HG02571 (cell line): ENCODE measurements around the gene GFOD1.
"Not testable (repeated sequence)": the region's sequence is repeated elsewhere in the genome, so short reads cannot be mapped to it uniquely, and the experiment has no call there.

Source experiments
- ATAC-seq: cut with Tn5 transposase; IDR thresholded peaks from one replicate; pipeline ENCODE4 v1.9.1; 2021; ENCODE audit warnings: mild to moderate bottlenecking, moderate library complexity; ENCODE audit not compliant: unreplicated experiment

Gene GFOD1

DNA sequence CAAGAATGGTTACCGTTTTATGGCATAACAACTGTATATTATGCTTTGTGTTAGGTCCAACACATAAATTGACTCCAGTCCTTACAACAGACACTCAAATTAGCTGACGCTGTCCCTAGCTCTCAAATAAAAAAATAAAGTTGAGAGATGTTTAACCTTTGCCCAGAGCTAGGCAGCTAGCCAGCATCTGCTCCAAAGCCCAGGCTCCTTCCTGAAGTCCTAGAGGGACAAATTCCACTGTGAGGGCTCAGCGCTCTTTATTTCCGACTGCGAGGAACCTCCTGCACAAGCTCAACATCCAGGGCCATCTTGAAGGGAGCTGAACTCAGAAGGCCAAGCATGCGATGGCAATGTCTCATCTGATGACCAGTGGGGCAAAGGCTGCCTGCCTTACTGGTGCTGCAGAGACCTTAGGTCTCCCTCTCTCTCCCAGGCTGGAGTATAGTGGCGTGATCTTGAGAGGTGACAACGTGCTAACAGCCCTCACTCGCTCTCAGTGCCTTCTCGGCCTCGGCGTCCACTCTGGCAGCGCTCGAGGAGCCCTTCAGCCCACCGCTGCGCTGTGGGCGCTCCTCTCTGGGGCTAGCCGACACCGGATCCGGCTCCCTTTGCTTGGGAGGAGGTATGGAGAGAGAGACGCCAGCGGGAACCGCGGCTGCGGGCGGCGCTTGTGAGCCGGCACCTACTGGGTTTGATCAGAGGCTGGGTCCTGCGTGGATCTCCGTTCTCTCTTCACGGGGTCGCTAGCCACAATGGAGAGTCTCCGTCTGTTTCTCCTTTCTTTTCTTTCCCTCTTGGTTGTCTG lies 24.7 kb upstream of the GFOD1 start:
- ATAC-seq = no peak

DNA sequence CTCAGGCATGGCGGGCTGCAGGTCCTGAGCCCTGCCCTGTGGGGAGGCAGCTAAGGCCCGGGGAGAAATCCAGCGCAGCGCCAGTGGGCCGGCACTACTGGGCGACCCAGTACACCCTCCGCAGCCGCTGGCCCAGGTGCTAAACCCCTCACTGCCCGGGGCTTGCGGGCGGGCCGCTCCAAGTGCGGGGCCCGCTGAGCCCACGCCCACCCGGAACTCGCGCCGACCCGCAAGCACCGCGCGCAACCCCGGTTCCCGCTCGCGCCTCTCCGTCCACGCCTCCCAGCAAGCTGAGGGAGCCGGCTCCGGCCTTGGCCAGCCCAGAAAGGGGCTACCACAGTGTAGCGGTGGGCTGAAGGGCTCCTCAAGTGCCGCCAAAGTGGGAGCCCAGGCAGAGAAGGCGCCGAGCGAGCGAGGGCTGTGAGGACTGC lies 23.8 kb upstream of the GFOD1 start:
- not testable (repeated sequence) for ATAC-seq

DNA sequence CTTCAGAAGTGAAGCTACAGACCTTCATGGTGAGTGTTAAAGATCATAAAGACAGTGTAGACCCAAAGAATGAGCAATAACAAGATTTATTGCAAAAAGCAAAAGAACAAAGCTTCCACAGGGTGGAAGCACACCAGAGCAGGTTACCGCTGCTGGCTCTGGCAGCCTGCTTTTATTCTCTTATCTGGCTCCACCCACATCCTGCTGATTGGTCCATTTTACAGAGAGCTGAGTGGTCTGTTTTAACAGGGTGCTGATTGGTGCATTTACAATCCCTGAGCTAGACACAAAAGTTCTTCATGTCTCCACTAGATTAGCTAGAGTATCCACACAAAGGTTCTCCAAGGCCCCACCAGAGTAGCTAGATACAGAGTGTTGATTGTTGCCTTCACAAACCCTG lies 23.0 kb upstream of the GFOD1 start:
- not testable (repeated sequence) for ATAC-seq

DNA sequence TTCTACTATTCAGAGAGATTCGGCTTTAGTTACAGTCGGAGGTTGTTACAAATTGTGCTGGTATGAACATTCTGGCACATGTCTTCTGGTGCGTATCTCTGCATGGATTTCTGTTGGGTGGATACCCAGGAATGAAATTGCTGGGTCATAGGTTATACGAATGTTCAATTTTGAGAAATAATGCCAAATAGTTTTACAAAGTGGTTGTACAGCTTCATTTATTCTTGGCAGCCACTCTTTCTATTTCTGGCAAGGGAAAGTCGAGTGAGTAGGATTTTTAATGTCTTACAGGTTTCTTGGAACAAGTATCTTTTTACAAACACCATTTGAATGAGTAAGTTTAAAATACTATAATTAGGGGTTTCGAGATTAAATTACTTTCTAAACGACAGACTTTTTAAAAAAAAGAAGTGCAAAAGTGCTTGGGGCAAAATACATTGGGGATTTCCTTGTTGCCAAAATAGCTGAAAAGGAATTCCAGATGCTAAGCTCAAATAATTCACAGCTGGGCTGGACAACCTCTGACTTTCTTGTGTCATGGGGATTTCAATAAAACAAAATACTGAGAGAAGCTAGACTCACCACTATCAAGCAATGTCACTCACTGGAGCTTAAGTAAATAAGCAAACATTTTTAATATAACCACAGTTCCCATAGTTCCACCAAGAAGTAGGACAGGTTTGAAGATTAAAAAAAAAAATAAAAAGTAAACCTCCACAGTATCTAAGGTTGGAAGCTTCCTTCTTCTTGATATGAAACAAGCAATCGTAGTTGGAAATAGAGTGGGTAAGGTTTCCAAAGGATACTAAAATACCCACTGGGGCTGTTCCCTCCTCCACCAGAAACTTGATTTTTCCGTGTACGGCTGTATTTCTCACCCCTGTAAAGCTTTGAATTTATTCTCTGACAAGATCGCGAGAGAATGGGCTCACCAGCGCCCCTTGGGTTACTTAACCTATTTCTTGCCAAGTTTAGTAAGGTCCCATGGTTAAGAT lies 21.6 kb upstream of the GFOD1 start:
- no peak for ATAC-seq

DNA sequence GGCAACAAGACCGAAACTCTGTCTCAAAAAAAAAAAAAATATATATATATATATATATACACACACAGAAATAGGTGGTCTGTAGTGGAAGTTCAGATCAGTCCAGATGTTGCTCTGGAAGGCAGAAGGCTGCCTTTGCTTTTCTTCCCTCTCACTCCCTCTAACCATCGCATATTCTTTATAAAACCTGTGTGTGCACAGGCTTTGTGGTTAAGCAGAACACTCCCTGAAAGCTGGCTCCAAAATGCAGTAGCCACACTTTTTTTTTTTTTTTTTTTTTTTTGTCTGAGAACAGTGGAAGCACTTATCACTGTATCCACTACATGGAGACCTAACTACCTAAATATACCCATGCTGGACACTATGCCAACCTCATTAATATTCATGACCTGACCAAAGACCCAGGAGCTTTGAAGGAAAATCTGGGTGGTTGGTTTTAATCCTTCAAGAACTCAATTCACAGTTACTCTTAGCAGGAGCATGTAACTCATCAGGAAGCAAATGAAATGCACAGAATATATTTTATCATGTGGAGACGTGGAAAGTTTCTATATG lies 20.0 kb upstream of the GFOD1 start:
- ATAC-seq = no peak

DNA sequence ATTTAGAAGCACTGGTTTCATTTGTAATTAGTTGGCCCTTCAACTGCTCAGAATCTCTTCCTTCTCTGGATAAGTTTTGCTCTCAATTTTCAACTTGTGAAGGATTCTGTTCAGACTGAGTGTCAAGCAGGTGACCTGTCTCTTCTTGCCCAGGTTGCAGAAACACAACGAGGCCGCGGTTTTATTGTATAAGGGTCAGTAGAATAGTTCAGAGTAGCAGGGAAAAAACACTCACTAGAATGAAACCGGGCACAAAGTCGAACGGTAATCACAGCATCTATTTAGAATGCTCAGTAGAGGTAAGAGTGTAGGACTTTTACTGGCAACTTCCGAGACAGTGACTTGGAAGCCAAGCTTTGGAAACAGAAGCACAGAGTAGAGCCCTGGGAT lies 17.9 kb upstream of the GFOD1 start:
- ATAC-seq = no peak

DNA sequence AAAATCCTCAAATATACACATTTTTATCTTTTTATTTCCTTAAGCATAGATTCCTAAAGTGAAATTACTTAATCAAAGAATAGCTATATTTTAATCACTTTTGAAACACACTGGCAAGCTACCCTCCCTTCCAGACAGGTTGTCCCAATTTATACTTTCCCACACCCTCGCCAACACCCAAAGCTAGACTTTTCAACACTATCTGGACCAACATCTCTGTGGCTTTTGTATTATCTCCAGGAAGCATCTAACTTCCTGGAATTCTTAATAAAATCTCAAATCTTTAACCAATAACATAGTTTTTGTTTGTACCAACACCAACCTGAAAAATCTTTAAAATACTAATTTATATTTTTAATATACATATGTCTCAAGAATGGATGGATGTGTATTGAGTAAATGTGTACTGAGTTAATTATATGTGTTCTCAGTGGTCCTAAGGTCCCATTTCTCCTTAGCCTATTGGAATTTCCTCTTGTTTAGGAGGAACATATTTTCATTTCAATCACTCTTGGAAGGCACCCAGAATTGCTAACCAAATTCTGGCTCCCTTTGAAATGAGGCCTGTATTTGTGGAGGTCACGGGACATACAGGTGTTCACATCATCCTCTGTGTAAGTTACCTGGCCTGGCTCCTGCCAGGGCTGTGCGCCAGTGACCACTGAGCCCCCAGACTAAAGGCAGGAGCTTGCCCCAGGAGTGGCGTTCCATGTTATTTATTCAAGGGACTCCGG lies 17.4 kb upstream of the GFOD1 start:
- ATAC-seq = no peak

DNA sequence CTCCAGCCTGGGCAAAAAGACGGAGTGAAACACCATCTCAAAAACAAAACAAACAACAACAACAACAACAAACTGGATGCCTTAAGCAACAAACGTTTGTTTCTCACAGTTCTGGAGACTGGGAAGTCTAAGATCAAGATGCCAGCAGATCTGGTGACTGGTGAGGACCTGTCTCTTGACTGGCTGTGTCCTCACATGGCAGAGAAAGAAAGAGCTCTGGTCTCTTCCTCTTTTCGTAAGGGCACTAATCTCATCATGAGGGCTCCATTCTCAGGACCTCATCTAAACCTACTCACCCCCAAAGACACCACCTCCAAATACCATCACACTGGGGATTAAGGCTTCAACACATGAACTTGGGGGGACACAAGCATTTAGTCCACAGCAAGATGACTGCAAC lies 13.5 kb upstream of the GFOD1 start:
- no peak for ATAC-seq

DNA sequence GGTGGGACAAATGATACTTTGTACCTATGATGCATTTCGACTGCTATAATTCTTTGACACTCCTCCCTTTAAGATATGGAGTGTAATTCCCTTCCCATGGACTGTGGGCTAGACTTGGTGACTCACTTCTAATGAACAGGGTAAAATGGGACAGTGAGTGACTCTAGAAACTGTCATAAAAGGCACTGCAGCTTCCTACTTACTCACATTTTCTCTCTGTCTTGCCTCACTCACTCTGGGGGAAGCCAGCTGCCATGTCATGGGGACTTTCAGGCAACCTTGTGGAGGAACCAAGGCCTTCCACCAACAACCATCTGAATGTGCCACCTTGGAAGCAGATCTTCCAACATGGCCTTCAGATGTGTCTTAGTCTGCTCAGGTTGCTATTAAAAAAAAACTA lies 12.9 kb upstream of the GFOD1 start:
- no peak for ATAC-seq

DNA sequence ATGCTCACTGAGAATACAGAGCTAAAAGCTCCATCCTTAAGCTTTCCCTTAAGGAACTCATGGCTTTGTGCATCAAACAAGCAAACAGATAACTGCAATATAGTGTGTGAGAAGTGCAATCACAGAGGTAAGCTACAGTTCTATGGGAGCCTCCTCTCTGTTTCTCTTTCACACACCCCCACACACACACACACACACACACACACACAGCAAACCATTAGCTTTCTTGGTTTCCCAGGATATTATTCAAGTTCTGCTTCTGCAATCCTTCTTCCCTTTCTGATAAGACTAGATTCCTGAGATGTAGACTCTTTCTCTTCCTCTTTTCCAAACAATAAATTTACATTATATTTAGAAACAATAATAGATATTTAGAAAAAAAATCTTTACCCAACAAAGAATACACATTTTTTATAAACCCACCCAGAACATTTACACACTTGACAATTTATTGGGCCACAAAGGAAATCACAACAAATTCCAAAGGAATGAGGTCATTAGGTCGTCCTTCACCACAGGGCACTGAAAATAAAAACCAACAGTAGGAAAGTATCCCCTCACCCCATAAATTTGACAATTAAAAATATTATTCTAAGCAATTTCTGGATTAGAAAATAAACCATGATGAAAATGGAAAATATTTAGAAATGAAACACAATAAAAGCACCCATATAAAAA lies 9.3 kb upstream of the GFOD1 start:
- ATAC-seq = no peak

DNA sequence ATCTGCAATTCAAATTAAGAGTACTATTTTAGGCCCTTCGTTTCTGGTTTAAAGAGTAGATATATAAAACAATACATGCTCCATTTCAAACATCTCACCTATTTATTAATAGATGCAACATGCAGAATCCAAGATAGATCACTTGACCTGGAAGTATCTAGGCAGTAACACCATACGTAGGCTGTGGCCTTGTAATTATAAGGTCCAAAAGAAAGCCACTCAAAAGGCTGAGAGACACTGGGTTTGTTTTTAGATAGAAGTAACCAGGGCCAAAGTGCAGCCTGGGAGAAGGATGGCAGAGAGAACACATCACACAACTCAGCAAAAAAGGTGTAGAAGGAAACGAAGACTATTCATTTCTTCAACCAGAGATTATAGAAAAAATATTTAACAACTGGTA lies 8.4 kb upstream of the GFOD1 start:
- no peak for ATAC-seq

DNA sequence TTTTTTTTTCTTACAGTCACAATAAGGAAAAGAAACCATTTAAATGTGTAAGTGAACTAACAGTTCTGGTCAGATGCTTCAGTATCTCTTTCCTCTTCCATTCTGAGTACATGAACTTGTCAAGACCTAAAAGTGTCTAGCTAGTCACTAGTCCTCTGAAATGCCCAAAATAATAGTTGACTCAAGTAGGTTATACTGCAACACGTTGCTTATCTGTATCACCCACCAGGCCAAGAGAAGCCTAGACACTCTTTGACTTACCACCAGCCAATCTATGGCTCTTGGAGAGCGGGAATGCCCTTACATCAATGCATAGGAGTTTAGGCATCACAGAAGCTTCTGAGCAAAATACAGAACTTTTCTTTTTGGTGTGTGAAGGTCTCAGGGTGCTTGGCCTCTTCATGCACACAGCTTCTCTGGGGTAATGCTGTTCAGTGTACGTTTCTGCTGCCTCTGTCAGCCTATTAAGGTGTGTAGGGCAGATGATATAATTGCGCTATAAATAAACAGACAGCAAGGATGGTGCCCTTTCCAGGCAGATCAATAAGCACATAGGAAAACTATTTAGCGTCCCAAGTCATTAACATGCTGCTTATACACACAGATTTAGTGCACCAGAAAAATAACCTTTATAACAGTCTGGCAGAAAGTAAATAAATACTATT lies 7.8 kb upstream of the GFOD1 start:
- no peak for ATAC-seq

DNA sequence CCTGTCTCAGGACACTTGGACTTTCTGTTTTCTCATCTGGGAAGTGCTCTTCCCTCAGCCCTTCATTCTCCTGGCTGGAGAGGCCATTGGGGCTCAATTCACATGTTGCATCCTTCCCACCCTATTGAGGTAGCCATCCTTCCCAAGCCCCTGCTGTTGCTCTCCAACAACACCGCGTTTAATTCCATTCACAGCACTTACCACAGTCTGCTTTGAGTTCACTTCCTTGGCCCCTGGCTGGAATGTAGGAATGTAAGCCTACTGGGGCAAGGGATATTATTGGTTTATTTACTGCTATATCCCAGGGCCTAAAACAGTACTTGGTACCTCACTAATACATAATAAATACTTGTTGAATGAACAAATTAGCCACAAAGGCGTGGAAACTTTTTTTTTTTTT lies 6.7 kb upstream of the GFOD1 start:
- ATAC-seq = no peak

DNA sequence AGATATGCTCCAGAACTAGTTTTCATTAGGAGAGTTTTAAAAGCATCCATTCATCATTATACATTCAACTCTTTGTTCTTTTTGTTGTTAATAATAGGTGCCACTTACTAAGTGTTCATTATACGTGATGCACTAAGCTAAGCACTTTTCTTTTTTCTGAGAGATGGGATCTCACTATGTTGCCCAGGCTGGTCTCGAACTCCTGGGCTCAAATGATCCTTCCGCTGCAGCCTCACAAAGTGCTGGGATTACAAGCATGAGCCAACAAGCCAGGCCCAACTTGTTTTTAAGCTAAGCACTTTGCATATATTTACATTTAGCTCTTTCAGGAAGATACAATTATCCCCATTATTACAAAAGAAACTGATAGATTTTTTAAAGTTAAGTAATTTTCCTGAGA lies 5.7 kb upstream of the GFOD1 start:
- ATAC-seq = no peak

DNA sequence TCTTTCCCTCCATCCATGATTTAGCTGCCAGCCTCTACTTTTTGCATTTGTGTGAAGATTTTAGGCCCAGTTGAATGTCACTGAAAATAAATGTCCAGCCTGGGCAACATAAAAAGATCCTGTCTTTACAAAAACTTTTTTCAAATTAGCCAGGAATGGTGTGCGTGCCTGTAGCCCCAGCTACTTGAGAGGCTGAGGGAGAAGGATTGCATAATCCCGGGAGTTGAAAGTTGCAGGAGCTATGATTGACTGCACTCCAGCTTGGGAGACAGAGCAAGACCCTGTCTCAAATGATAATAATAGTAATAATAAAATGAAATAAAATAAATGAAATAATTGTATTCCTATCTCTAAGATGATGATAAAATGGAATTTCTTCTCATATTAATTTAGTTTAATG lies 5.0 kb upstream of the GFOD1 start:
- ATAC-seq = no peak

DNA sequence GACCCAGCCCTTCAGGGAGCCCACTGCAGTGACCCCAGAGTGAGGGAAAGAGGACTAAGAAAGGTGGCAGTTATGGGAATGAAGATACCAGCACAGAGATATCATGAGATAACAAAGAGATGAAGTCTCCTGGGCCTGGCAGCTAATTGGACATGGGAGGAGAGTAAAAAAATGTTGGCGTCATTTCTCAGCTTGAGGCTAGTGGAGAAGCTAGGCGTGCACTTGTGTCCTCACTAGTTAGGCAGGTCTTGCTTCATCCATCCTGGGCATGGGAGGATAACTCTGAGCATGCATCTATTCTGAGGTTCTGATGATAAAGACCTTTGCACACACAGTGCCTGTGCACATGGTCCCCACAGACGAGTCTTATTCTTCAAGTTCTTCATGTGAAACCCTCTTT lies 4.1 kb upstream of the GFOD1 start:
- no peak for ATAC-seq

DNA sequence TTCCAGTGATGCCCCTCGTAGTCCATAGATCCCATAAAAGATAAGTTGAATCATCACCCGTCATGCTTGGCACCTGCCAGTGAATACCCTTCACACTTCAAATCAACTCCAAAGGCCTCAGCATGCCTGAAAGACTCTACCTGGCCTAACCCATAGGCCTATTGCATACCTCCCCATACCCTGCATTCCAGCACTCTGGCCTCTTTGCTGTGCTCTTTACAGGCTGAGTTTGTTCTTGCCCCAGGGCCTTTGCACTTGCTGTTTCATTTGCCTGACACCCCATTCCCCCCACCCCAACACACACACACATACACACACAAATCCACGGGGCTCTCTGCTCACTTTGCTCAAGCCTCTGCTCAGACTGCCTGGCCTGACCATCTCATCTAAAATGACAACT lies 3.0 kb upstream of the GFOD1 start:
- no peak for ATAC-seq

DNA sequence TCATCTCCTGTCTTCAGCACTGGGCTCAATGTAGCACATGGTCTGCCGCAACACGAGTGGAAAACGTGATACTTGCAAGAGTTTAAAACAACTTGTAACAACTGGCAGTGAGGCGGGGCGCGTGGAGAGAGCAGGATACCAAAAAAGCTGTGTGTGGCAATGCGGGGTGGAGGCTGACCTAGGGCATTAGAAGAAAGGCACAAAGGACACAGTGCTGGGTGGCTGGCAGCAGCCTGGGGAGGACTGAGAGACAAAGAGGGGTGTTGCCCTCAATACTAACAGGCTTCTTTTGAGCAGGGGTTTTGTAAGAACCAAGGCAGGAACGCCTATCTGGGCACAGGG lies 1.5 kb upstream of the GFOD1 start:
- ATAC-seq = no peak

DNA sequence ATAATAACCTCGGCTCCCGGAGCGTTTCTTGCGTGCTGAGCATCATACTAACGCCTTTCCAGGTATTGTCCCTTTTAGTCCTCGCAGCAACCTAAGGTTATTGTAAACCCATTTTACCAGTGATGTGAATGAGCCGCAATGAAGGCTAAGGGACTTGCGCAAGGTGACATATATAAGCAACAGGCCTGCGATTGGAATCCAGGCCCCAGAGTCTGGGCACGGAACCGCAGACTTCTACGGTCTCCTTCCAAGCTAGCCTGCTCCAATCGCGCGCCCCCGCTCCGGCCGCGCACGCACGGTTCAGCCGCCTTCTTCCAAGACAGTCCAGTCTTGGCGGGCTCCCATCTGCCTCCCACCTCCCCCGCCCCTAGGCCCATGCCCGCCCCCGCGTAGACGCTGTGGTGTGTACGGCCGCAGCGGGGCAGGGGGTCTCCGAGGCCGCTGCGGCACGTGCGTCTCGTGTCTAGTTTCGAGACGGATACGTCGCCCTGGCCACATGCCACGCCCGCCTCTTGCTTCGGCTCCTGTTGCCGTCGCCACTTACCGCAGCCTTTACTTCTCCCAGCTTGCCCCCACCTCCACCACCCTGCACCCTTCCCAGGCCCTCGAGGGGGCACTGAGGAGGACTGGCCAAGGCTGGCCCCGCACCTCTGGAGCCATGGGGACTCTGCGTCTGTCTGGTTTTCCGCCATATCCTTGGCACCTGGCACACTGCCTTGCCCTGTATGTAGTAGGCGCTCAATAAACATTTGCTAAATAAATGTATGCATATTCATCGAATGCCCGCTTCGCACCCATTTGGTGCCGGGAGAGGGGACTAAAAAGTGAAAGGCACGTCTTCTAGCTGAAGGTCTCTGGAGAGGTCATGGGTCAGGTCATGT lies 855 bp upstream of the GFOD1 start:
- no peak for ATAC-seq
